Liver (tissue), 9 donors: ENCODE data around the gene ZBTB2. TPM values are rescaled to one million over a fixed set of nuclear protein-coding genes. Genes with fewer than 3 reads are reported as not detected.
A peak's percentile ranks its signal among the peaks of the same experiment; 100 is the strongest.

Source experiments
- DNase-seq: peaks from one replicate; pipeline ENCODE4 v3.0.0-alpha.2; 2017; ENCODE audit warnings: low spot score
- H3K27ac ChIP-seq, 2 donors: one replicate each; pipeline ENCODE4 v1.7.0; 2013; ENCODE audit warnings: inconsistent platforms in 2 of 2, low read length in 2 of 2, control low read depth in 1 of 2, low read depth in 1 of 2, mild to moderate bottlenecking in 1 of 2
- H3K27me3 ChIP-seq, 4 donors: one replicate each; pipeline versions ENCODE4 v1.6.1 to v1.7.0; 2013; ENCODE audit warnings: low read length in 3 of 4, inconsistent platforms in 1 of 4, mild to moderate bottlenecking in 1 of 4, moderate library complexity in 1 of 4; ENCODE audit not compliant: control insufficient read depth in 4 of 4, insufficient read depth in 4 of 4
- H3K36me3 ChIP-seq, 4 donors: one replicate each; pipeline versions ENCODE4 v1.6.1 to v1.7.0; 2013; ENCODE audit warnings: low read length in 3 of 4, mild to moderate bottlenecking in 3 of 4, low read depth in 1 of 4, moderate library complexity in 1 of 4; ENCODE audit not compliant: control insufficient read depth in 4 of 4, insufficient read depth in 3 of 4
- H3K4me1 ChIP-seq, 4 donors: one replicate each; pipeline versions ENCODE4 v1.6.1 to v1.7.0; 2013; ENCODE audit warnings: low read length in 3 of 4, mild to moderate bottlenecking in 3 of 4, moderate library complexity in 1 of 4; ENCODE audit not compliant: control insufficient read depth in 4 of 4, insufficient read depth in 4 of 4
- H3K4me3 ChIP-seq, 3 donors: one replicate each; pipeline versions ENCODE4 v1.6.1 to v1.7.0; 2013; ENCODE audit warnings: low read length in 3 of 3, control low read depth in 1 of 3, low read depth in 1 of 3, mild to moderate bottlenecking in 1 of 3
- H3K9ac ChIP-seq, 2 donors: one replicate each; pipeline ENCODE4 v1.7.0; 2013; ENCODE audit warnings: low read length in 2 of 2, mild to moderate bottlenecking in 2 of 2, moderate library complexity in 2 of 2, control low read depth in 1 of 2, low read depth in 1 of 2
- H3K9me3 ChIP-seq, 4 donors: one replicate each; pipeline versions ENCODE4 v1.6.1 to v1.7.0; 2013; ENCODE audit warnings: low read length in 3 of 4; ENCODE audit not compliant: control insufficient read depth in 4 of 4
- EGR1 ChIP-seq, 2 donors: IDR thresholded peaks; 2 replicates each; pipeline ENCODE4 v1.6.1; 2016 to 2018; ENCODE audit warnings: antibody characterized with exemption in 2 of 2, low read depth in 2 of 2
- FOXA1 ChIP-seq: IDR thresholded peaks from 2 replicates; pipeline ENCODE4 v1.6.1; 2016; ENCODE audit warnings: antibody characterized with exemption
- FOXA2 ChIP-seq: IDR thresholded peaks from 2 replicates; pipeline ENCODE4 v1.6.1; 2016; ENCODE audit warnings: antibody characterized with exemption
- GABPA ChIP-seq, 2 donors: IDR thresholded peaks in 1 of 2; conservative IDR thresholded peaks in 1 of 2; 2 replicates each; pipeline ENCODE4 v1.6.1; 2016; ENCODE audit warnings: antibody characterized with exemption in 2 of 2, mild to moderate bottlenecking in 1 of 2, moderate library complexity in 1 of 2
- HNF4A ChIP-seq, 2 donors: conservative IDR thresholded peaks; 2 replicates each; pipeline ENCODE4 v1.6.1; 2016; ENCODE audit warnings: antibody characterized with exemption in 2 of 2, mild to moderate bottlenecking in 2 of 2
- HNF4G ChIP-seq: IDR thresholded peaks from 2 replicates; pipeline ENCODE4 v1.6.1; 2016; ENCODE audit warnings: antibody characterized with exemption
- JUND ChIP-seq, 2 donors: IDR thresholded peaks; 2 replicates each; pipeline ENCODE4 v1.6.1; 2016; ENCODE audit warnings: antibody characterized with exemption in 2 of 2
- NR2F2 ChIP-seq: IDR thresholded peaks from 2 replicates; pipeline ENCODE4 v1.6.1; 2016; ENCODE audit warnings: antibody characterized with exemption
- RAD21 ChIP-seq, 2 donors: IDR thresholded peaks; 2 replicates each; pipeline ENCODE4 v1.6.1; 2016; ENCODE audit warnings: antibody characterized with exemption in 2 of 2, mild to moderate bottlenecking in 2 of 2
- RXRA ChIP-seq, 2 donors: IDR thresholded peaks; 2 replicates each; pipeline ENCODE4 v1.6.1; 2017 to 2018; ENCODE audit warnings: antibody characterized with exemption in 2 of 2, mild to moderate bottlenecking in 1 of 2
- TAF1 ChIP-seq: conservative IDR thresholded peaks from 2 replicates; pipeline ENCODE4 v1.6.1; 2016; ENCODE audit warnings: antibody characterized with exemption, mild to moderate bottlenecking
- YY1 ChIP-seq: IDR thresholded peaks from 2 replicates; pipeline ENCODE4 v1.6.1; 2016; ENCODE audit warnings: antibody characterized with exemption, mild to moderate bottlenecking
- WGBS: extraction: QIAGEN DNeasy Blood & Tissue Kit; methylation state at CpG from one replicate; pipeline ENCODE4 v1.1.7; 2013; 5-methylcytosine and 5-hydroxymethylcytosine counted together
- polyA plus RNA-seq, 2 donors: library from polyadenylated mRNA; stranded (reverse) in 1 of 2; unstranded in 1 of 2; fragments of 200-250 nt in 1 of 2; fragments of >200 nt in 1 of 2; fragmentation: Nextera tagmentation in 1 of 2; extraction: Ambion mirVana in 1 of 2; gene quantifications; one replicate each; pipeline versions ENCODE4 v1.2.1 to v1.2.3, GENCODE V29; 2013 to 2015
- total RNA-seq, 2 donors: library from RNA; depleted of rRNA; stranded (reverse); fragments of >200 nt; gene quantifications; one replicate each; pipeline ENCODE4 v1.2.3, GENCODE V29; 2014
- TF ChIP-seq, protein P1 (sequence below): IDR thresholded peaks from 2 replicates; pipeline ENCODE4 v1.6.1; 2016; ENCODE audit warnings: antibody characterized with exemption
- TF ChIP-seq, protein P2 (sequence below): IDR thresholded peaks from 2 replicates; pipeline ENCODE4 v1.6.1; 2016; ENCODE audit warnings: antibody characterized with exemption, mild to moderate bottlenecking
- TF ChIP-seq, protein P3 (sequence below): fragments of 150-350 bp; IDR thresholded peaks from 2 replicates; pipeline ENCODE4 v1.5.1; 2017; ENCODE audit warnings: improper control_type of control experiment, low read depth, low read length; ENCODE audit not compliant: missing input control
- TF ChIP-seq, protein P4 (sequence below): IDR thresholded peaks from 2 replicates; pipeline ENCODE4 v1.6.1; 2016; ENCODE audit warnings: antibody characterized with exemption
- TF ChIP-seq, protein P5 (sequence below): IDR thresholded peaks from 2 replicates; pipeline ENCODE4 v1.6.1; 2016; ENCODE audit warnings: antibody characterized with exemption
- donor health status: healthy.
- donor health status: healthy.
- donor health status: healthy.
- donor health status: healthy.
- donor health status: healthy.

Gene ZBTB2
- total and polyA plus RNA-seq, 4 donors, result 2.5 to 4.2 (median 3.0) TPM

DNA sequence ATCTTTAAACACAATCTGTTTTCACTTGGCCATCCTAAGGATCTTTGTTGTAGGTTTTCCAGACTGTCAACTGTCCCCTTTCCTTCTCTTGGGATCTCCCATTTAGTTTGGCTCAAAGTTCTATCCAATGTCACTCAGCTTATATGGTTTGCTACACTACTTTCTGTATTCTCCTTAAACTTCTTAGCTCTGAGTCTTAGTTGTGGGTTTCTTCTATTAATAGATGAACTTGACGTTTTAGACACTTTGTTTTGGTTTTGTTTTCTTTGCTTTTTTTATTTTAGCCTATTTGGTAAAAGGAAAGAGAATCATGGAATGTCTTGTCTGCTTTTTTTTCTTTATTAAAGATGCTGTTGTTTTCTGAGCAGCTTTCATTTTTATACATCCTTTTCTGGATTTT lies 49.1 kb upstream of the ZBTB2 start:
- H3K9ac ChIP-seq, result no peak overlapping the region
- no peak overlapping the region for H3K4me3 ChIP-seq
- no peak for DNase-seq
- no peaks in the 10 kb centered on the region for H3K27me3 ChIP-seq
- 11% methylated on average over 1 of the region's 1 CpG for WGBS
- H3K36me3 ChIP-seq, result peaks cover 0 to 3% (median 0%) of the 10 kb centered on the region in 4 donors
- no peak overlapping the region for H3K27ac ChIP-seq
- TF ChIP-seq FOXA1, result no peak
- no peak for TF ChIP-seq RAD21 (IDR thresholded peaks at IDR 0.05)
- TF ChIP-seq HNF4A (conservative IDR thresholded peaks at IDR 0.05), result no peak
- no peak for TF ChIP-seq NR2F2
- no peak for TF ChIP-seq EGR1 (IDR thresholded peaks at IDR 0.05; ENCODE audit: low read depth in 2 of 2)
- H3K9me3 ChIP-seq, result no peaks in the 10 kb centered on the region
- H3K4me1 ChIP-seq, result peaks cover 10 to 75% (median 53%) of the 10 kb centered on the region in 4 donors

DNA sequence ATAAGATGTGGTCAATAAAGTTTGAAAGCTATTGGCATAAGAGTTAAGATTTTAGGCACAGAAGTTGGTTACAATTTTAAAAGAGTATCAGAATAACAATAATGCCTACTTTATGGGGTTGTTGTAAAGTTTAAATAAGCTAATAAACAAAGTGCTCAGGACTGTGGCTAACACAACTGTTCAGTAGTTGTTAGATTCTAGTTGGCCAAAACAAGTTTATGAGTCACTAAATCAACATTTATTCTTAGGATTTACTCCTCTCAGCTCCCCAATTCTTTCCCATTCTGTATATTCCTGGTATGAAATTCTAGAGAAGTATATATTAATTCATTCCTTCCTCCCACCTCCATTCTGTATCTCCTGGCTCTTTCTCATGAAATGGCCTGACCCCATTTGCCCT lies 46.0 kb upstream of the ZBTB2 start:
- H3K9ac ChIP-seq, result no peak overlapping the region
- no peak for DNase-seq
- H3K27ac ChIP-seq, result peak overlapping the region in 1 of 2 donors; percentile 6

More for the DNA sequence above, 46.0 kb upstream of the ZBTB2 start:
- Histone ChIP-seq H3K27me3 (no peaks in the 10 kb centered on the region), H3K36me3 (peaks cover under 1 to 3% (median 2%) of the 10 kb centered on the region in 4 donors), H3K4me1 (peaks cover 10 to 53% (median 35%) of the 10 kb centered on the region in 4 donors), H3K9me3 (no peaks in the 10 kb centered on the region), H3K4me3 (no peak overlapping the region)
- TF ChIP-seq RXRA (IDR thresholded peaks at IDR 0.05) (no peak), FOXA2 (no peak), RAD21 (IDR thresholded peaks at IDR 0.05) (no peak), JUND (IDR thresholded peaks at IDR 0.05) (peak; percentile 45 to 76), TAF1 (no peak), NR2F2 (no peak), HNF4A (conservative IDR thresholded peaks at IDR 0.05) (no peak), EGR1 (IDR thresholded peaks at IDR 0.05; ENCODE audit: low read depth in 2 of 2) (no peak), FOXA1 (no peak), GABPA (IDR thresholded peaks at IDR 0.05 in 1 of 2, conservative IDR thresholded peaks at IDR 0.05 in 1 of 2) (no peak), HNF4G (no peak), YY1 (no peak)
- TF ChIP-seq, protein P1, sequence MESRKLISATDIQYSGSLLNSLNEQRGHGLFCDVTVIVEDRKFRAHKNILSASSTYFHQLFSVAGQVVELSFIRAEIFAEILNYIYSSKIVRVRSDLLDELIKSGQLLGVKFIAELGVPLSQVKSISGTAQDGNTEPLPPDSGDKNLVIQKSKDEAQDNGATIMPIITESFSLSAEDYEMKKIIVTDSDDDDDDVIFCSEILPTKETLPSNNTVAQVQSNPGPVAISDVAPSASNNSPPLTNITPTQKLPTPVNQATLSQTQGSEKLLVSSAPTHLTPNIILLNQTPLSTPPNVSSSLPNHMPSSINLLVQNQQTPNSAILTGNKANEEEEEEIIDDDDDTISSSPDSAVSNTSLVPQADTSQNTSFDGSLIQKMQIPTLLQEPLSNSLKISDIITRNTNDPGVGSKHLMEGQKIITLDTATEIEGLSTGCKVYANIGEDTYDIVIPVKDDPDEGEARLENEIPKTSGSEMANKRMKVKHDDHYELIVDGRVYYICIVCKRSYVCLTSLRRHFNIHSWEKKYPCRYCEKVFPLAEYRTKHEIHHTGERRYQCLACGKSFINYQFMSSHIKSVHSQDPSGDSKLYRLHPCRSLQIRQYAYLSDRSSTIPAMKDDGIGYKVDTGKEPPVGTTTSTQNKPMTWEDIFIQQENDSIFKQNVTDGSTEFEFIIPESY, result no peak
- TF ChIP-seq, protein P2, sequence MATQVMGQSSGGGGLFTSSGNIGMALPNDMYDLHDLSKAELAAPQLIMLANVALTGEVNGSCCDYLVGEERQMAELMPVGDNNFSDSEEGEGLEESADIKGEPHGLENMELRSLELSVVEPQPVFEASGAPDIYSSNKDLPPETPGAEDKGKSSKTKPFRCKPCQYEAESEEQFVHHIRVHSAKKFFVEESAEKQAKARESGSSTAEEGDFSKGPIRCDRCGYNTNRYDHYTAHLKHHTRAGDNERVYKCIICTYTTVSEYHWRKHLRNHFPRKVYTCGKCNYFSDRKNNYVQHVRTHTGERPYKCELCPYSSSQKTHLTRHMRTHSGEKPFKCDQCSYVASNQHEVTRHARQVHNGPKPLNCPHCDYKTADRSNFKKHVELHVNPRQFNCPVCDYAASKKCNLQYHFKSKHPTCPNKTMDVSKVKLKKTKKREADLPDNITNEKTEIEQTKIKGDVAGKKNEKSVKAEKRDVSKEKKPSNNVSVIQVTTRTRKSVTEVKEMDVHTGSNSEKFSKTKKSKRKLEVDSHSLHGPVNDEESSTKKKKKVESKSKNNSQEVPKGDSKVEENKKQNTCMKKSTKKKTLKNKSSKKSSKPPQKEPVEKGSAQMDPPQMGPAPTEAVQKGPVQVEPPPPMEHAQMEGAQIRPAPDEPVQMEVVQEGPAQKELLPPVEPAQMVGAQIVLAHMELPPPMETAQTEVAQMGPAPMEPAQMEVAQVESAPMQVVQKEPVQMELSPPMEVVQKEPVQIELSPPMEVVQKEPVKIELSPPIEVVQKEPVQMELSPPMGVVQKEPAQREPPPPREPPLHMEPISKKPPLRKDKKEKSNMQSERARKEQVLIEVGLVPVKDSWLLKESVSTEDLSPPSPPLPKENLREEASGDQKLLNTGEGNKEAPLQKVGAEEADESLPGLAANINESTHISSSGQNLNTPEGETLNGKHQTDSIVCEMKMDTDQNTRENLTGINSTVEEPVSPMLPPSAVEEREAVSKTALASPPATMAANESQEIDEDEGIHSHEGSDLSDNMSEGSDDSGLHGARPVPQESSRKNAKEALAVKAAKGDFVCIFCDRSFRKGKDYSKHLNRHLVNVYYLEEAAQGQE, result no peak
- TF ChIP-seq, protein P3, sequence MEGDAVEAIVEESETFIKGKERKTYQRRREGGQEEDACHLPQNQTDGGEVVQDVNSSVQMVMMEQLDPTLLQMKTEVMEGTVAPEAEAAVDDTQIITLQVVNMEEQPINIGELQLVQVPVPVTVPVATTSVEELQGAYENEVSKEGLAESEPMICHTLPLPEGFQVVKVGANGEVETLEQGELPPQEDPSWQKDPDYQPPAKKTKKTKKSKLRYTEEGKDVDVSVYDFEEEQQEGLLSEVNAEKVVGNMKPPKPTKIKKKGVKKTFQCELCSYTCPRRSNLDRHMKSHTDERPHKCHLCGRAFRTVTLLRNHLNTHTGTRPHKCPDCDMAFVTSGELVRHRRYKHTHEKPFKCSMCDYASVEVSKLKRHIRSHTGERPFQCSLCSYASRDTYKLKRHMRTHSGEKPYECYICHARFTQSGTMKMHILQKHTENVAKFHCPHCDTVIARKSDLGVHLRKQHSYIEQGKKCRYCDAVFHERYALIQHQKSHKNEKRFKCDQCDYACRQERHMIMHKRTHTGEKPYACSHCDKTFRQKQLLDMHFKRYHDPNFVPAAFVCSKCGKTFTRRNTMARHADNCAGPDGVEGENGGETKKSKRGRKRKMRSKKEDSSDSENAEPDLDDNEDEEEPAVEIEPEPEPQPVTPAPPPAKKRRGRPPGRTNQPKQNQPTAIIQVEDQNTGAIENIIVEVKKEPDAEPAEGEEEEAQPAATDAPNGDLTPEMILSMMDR, result no peak
- TF ChIP-seq, protein P4, sequence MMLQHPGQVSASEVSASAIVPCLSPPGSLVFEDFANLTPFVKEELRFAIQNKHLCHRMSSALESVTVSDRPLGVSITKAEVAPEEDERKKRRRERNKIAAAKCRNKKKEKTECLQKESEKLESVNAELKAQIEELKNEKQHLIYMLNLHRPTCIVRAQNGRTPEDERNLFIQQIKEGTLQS, result peak; percentile 18
- TF ChIP-seq, protein P5, sequence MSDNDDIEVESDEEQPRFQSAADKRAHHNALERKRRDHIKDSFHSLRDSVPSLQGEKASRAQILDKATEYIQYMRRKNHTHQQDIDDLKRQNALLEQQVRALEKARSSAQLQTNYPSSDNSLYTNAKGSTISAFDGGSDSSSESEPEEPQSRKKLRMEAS, result no peak
